BJ (cell line): ENCODE measurements around the gene COL4A1. TPM values are rescaled to one million over a fixed set of nuclear protein-coding genes. Genes with fewer than 3 reads are reported as not detected.

Experiments
- CTCF ChIA-PET: fragments of 350-600 bp; formaldehyde crosslinking; extraction: SDS; loops from one replicate; lab custom pipeline; 2021; ENCODE audit warnings: antibody characterized with exemption, inconsistent platforms; lab: Yijun Ruan, JAX
- POLR2A ChIA-PET: fragments of 300-600 bp; sonication (Branson Sonifier 250); formaldehyde crosslinking; extraction: SDS; loops from one replicate; lab custom pipeline; 2021; ENCODE audit warnings: antibody characterized with exemption; lab: Charles Lee
- DNase-seq: peaks from one replicate; pipeline ENCODE4 v3.0.0-alpha.2; 2011; ENCODE audit warnings: low read depth
- H3K27me3 ChIP-seq: 2 replicates; pipeline ENCODE4 v1.6.0; 2011; ENCODE audit warnings: low read length; ENCODE audit not compliant: control insufficient read depth, insufficient read depth
- H3K36me3 ChIP-seq: 2 replicates; pipeline ENCODE4 v1.5.1; 2011; ENCODE audit warnings: low read length; ENCODE audit not compliant: control insufficient read depth, insufficient read depth
- H3K4me3 ChIP-seq: 2 replicates; pipeline ENCODE4 v1.5.1; 2011; ENCODE audit warnings: low read depth, mild to moderate bottlenecking, control low read depth, low read length
- polyA plus RNA-seq: library from polyadenylated mRNA; depleted of rRNA; stranded (reverse); fragments of >200 nt; gene quantifications from 2 replicates; pipeline ENCODE4 v1.2.3, GENCODE V29; 2011
- TF ChIP-seq, protein P1 (sequence below): IDR thresholded peaks from 2 replicates; pipeline ENCODE4 v1.5.1; 2011; ENCODE audit warnings: low read depth, mild to moderate bottlenecking, control low read depth, inconsistent platforms, low read length, moderate library complexity; ENCODE audit not compliant: insufficient read depth

COL4A1 gene
- polyA plus RNA-seq, 1 experiment, result 375 TPM

DNA sequence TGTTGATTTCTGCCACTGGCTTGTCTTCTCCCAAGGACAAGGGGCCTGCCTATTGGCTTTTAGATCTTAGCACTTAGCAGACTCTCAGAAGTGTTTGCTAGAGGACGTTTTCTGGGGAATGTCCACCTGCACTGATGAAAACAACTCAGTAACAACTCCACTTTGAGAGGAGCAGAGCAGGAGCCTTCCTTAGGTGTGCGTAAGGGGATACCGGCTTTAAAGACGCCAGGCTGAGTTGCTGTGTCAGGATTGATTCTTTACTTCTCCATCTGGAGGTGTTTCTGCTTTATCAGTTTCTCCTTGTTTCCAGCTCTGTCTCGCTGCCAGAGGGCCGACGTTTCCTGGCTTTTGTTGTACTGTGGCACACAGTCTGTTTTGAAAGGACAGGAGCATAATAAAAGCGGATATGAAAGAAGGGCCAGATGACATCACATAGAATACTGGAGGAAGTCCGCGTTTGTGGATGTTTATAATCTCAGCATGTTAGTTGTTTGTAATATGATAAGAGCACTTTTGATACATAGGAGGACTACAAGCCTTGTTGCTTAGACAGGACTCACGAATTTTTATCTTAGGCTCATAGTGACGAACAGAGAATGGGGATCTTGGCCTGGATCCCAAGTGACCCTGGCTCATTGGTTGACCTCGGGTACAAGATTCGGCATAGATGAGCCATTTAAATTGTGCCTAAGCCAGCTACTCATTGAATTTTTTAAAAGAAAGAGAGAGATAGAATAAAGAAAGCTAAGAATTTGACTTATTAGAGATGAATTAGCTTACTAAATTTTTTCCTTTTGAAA lies 34.7 kb upstream of the COL4A1 start:
- no peaks in the 10 kb centered on the region for H3K36me3 ChIP-seq
- no peak for DNase-seq
- H3K4me3 ChIP-seq, result no peak overlapping the region
- ChIA-PET CTCF (interaction anchor here (1.5 kb wide), 1 partner anchor 94 kb away, joined by 4 read pairs; no protein-coding TSS in a partner anchor), POLR2A (no interaction called here)
- TF ChIP-seq, protein P1, sequence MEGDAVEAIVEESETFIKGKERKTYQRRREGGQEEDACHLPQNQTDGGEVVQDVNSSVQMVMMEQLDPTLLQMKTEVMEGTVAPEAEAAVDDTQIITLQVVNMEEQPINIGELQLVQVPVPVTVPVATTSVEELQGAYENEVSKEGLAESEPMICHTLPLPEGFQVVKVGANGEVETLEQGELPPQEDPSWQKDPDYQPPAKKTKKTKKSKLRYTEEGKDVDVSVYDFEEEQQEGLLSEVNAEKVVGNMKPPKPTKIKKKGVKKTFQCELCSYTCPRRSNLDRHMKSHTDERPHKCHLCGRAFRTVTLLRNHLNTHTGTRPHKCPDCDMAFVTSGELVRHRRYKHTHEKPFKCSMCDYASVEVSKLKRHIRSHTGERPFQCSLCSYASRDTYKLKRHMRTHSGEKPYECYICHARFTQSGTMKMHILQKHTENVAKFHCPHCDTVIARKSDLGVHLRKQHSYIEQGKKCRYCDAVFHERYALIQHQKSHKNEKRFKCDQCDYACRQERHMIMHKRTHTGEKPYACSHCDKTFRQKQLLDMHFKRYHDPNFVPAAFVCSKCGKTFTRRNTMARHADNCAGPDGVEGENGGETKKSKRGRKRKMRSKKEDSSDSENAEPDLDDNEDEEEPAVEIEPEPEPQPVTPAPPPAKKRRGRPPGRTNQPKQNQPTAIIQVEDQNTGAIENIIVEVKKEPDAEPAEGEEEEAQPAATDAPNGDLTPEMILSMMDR, result no peak
- H3K27me3 ChIP-seq, result no peaks in the 10 kb centered on the region

DNA sequence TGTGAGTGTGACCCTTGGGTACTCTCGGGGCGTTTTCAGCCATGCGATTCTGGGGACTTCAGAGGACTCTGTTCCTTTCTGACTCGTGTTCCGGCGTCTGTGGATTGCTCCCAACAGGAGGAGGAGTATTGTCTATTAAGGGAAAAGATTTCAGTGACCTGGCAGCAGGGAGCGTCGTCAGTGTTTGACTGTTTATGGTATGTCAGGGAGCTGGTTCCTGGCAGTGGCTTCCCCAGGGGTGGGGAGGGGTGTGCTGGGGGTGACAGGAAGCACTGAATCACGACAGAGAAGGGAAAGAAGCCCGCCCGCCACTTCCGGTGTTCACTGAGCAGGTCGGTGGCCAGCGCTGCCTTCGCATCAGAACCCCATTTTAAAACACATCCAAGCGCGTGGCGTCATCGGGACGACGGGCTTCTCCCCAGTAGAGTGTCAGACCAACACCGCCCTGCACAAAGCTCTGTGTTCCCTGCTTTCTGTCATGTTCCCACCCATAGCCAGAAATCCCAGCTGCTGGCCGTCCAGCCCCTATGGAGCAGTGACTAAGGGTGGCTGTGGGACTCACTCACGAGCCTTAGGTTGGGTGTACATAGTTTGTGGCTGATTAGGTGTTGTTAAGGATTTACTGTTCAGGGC lies 34.0 kb upstream of the COL4A1 start:
- H3K27me3 ChIP-seq, result no peaks in the 10 kb centered on the region
- POLR2A ChIA-PET, result no interaction called here
- TF ChIP-seq, protein P1, result no peak
- no peaks in the 10 kb centered on the region for H3K36me3 ChIP-seq
- no peak overlapping the region for H3K4me3 ChIP-seq
- CTCF ChIA-PET, result interaction anchor here (0.9 to 1.5 kb wide), 3 partner anchors 90 to 119 kb away, joined by 3 to 4 read pairs (median 3); no protein-coding TSS in a partner anchor
- no peak for DNase-seq

DNA sequence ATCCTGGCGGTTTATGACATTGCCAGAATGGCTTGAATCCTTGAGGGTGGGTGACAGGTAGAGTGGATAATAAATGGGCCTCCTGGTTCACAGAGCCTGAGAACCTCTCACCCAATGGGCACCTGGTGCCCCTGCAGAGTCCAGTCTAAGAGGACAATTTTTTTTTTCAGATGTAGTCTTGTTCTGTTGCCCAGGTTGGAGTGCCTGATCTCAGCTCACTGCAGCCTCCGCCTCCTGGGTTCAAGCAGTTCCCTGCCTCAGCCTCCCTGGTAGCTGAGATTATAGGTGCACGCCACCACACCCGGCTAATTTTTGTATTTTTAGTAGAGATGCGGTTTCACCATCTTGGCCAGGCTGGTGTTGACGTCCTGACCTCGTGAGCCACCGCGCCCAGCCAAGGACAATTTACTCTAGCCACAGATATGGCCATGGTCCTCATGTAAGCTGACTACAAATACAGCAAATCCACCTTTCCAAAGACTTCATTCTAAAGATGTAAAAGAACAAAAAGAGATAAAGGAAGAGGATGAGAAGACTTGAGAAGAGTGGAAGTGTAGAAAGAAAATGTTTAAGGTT lies 33.1 kb upstream of the COL4A1 start:
- Histone ChIP-seq H3K27me3 (no peaks in the 10 kb centered on the region), H3K4me3 (no peak overlapping the region), H3K36me3 (no peaks in the 10 kb centered on the region)
- POLR2A ChIA-PET, result interaction anchor here (0.8 kb wide), 1 partner anchor 32 kb away, joined by 3 read pairs; no protein-coding TSS in a partner anchor
- CTCF ChIA-PET, result interaction anchor here (0.9 to 1.3 kb wide), 2 partner anchors 89 to 118 kb away, joined by 3 read pairs; no protein-coding TSS in a partner anchor
- TF ChIP-seq, protein P1, result no peak
- no peak for DNase-seq

DNA sequence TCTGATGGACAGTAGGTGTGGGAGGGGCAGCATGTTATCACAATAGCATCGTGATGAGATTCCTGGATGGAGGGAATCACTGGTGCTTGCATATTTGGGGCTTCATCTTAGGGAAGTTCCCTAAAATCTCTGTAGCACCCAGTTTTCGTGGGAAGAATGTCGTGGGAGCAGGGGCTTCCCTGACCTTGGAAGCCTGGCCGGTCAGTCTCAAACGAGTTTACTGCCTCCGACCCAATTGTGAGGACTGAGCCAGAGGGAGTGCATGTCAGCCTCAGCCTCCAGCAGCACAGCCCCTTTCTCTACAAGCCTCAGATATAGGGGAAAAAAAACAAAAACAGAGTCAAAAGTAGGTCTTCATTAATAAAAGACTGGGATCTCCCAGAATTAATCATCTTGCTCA lies 32.3 kb upstream of the COL4A1 start:
- CTCF ChIA-PET, result interaction anchor here (1.2 kb wide), 1 partner anchor 11 kb away, joined by 3 read pairs; no protein-coding TSS in a partner anchor

More for the DNA sequence above, 32.3 kb upstream of the COL4A1 start:
- no peaks in the 10 kb centered on the region for H3K27me3 ChIP-seq
- H3K4me3 ChIP-seq, result no peak overlapping the region
- TF ChIP-seq, protein P1, result no peak
- POLR2A ChIA-PET, result interaction anchor here (0.8 kb wide), 1 partner anchor 31 kb away, joined by 3 read pairs; no protein-coding TSS in a partner anchor
- no peak for DNase-seq
- no peaks in the 10 kb centered on the region for H3K36me3 ChIP-seq
